Testis (tissue), 5 donors: ENCODE measurements around the gene TNP2. TPM values are rescaled to one million over a fixed set of nuclear protein-coding genes. Genes with fewer than 3 reads are reported as not detected.

Source experiments
- DNase-seq: peaks from one replicate; pipeline ENCODE4 v3.0.0-alpha.2; 2019
- H3K27ac ChIP-seq, 2 donors: fragments of 200-600 bp; sonication (generic); one replicate each; pipeline ENCODE4 v1.5.1; 2019
- H3K27me3 ChIP-seq: fragments of 200-600 bp; sonication (generic); one replicate; pipeline ENCODE4 v1.5.1; 2019
- H3K36me3 ChIP-seq: fragments of 200-600 bp; sonication (generic); one replicate; pipeline ENCODE4 v1.5.1; 2017; ENCODE audit warnings: low read depth; ENCODE audit errors: missing control alignments
- H3K4me1 ChIP-seq: fragments of 200-600 bp; sonication (generic); one replicate; pipeline ENCODE4 v1.5.1; 2019
- H3K4me3 ChIP-seq, 2 donors: fragments of 200-600 bp; sonication (generic); one replicate each; pipeline ENCODE4 v1.5.1; 2017 to 2019
- H3K9me3 ChIP-seq: fragments of 200-600 bp; sonication (generic); one replicate; pipeline ENCODE4 v1.5.1; 2017
- POLR2A ChIP-seq: fragments of 450-650 bp; IDR thresholded peaks from one replicate; pipeline ENCODE4 v1.6.1; 2017; ENCODE audit warnings: antibody characterized with exemption, mild to moderate bottlenecking, moderate library complexity
- WGBS, 2 donors: methylation state at CpG; one replicate each; pipeline ENCODE4 v1.1.5; 2018; 5-methylcytosine and 5-hydroxymethylcytosine counted together
- intact Hi-C: fragments of 100-400 bp; cut with DNase I; formaldehyde crosslinking; loops from one replicate; pipeline ENCODE4 v1.15.1; 2023; ENCODE audit warnings: low total_unique reads
- long read RNA-seq, 2 donors: transcript quantifications; one replicate each; lab custom pipeline, GENCODE V29; 2026
- polyA plus RNA-seq: library from polyadenylated mRNA; stranded (reverse); fragments of 350-450 nt; fragmentation: Illumina TruSeq; extraction: RNeasy Lipid Tissue Mini Kit (QIAGEN cat#74804); gene quantifications from one replicate; pipeline ENCODE4 v1.2.3, GENCODE V29; 2014; ENCODE audit warnings: low read depth, low replicate concordance; ENCODE audit not compliant: insufficient read depth
- total RNA-seq, 2 donors: library from RNA; depleted of rRNA; stranded (reverse); fragments of >200 nt; gene quantifications; one replicate each; pipeline ENCODE4 v1.2.3, GENCODE V29; 2016
- TF ChIP-seq, protein P1 (sequence below), 3 experiments: fragments of 450-650 bp in 2 of 3; fragments of 200-600 bp in 1 of 3; sonication (generic) in 1 of 3; IDR thresholded peaks; one replicate each; pipeline ENCODE4 v1.5.1; 2016 to 2019; ENCODE audit warnings: antibody characterized with exemption in 3 of 3, mild to moderate bottlenecking in 2 of 3, moderate library complexity in 1 of 3

TNP2 gene
- 10 to 100 TPM; 10.2 to 29.8 TPM for total RNA-seq
- 38.4 TPM for polyA plus RNA-seq
- long read RNA-seq, donor 1, result 0 reads
- long read RNA-seq, donor 2, result 0 reads

DNA sequence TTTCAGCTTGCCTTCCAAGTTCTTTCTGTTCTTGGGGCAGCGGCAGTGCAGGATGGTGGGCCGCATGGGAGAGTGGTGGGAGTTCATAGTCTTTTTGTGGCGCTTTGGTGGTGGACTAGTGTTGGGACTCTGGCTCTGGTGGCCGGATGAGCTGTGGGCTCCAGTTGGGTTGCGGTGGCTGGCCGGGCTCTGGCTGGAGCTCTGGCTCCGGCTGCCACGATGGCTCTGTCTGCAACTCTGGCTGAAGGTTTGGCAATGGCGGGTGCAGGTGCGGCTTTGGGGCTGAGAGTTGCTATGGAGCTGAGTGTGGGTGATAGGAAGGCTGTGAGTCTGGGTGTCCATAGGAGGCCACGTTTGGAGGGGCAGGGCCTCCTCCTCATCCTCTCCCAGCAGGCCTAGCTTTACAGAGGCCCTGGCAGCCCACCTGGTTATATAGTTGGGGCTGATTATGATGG is at the start of gene TNP2:
Gene TNP2, minus strand, starts transcription at position 405 of the 455 bp plus-strand sequence. Its CDS starts 63 bp downstream, at position 342.
- TF ChIP-seq POLR2A, result no peak
- TF ChIP-seq, protein P1, sequence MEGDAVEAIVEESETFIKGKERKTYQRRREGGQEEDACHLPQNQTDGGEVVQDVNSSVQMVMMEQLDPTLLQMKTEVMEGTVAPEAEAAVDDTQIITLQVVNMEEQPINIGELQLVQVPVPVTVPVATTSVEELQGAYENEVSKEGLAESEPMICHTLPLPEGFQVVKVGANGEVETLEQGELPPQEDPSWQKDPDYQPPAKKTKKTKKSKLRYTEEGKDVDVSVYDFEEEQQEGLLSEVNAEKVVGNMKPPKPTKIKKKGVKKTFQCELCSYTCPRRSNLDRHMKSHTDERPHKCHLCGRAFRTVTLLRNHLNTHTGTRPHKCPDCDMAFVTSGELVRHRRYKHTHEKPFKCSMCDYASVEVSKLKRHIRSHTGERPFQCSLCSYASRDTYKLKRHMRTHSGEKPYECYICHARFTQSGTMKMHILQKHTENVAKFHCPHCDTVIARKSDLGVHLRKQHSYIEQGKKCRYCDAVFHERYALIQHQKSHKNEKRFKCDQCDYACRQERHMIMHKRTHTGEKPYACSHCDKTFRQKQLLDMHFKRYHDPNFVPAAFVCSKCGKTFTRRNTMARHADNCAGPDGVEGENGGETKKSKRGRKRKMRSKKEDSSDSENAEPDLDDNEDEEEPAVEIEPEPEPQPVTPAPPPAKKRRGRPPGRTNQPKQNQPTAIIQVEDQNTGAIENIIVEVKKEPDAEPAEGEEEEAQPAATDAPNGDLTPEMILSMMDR (IDR thresholded peaks at IDR 0.05), result no peak
- no peak for DNase-seq
- Histone ChIP-seq H3K4me1 (no peaks in the 10 kb centered on the region), H3K27me3 (no peaks in the 10 kb centered on the region), H3K4me3 (no peak within 1 kb of the TSS), H3K9me3 (no peaks in the 10 kb centered on the region), H3K27ac (no peak within 1 kb of the TSS), H3K36me3 (no peaks in the 10 kb centered on the region)
- intact Hi-C loops, result no loop called here
- WGBS, 2 donors, result 89 to 96% methylated on average over 11 of the region's 11 CpGs

DNA sequence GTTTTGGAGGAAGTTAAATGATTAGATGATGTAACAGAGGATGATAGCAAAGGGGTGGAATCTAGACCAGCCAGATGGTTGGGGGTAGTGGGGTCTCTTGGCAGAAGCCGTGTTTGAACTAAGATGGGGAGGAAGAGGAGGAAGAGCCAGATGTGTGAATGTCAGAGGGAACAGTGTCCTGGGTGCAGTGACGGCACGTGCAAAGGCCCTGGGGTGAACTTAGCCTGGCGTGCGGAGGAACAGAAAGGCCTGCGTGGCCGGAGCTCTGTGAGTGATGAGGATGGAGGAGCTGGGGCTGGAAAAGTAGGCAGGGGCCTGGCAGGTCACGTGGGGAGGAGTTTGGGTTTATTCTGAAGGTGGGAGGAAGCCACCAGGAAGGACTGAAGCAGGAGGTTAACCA is 49.7 kb upstream of the TNP2 start:
- Histone ChIP-seq H3K27ac (no peak overlapping the region), H3K36me3 (no peaks in the 10 kb centered on the region), H3K27me3 (no peaks in the 10 kb centered on the region), H3K9me3 (no peaks in the 10 kb centered on the region), H3K4me1 (no peaks in the 10 kb centered on the region), H3K4me3 (no peak overlapping the region)
- DNase-seq, result no peak
- TF ChIP-seq, protein P1 (IDR thresholded peaks at IDR 0.05), result no peak
- TF ChIP-seq POLR2A, result no peak
- intact Hi-C loops, result no loop called here
- WGBS, 2 donors, result 91 to 97% methylated on average over 8 of the region's 8 CpGs

DNA sequence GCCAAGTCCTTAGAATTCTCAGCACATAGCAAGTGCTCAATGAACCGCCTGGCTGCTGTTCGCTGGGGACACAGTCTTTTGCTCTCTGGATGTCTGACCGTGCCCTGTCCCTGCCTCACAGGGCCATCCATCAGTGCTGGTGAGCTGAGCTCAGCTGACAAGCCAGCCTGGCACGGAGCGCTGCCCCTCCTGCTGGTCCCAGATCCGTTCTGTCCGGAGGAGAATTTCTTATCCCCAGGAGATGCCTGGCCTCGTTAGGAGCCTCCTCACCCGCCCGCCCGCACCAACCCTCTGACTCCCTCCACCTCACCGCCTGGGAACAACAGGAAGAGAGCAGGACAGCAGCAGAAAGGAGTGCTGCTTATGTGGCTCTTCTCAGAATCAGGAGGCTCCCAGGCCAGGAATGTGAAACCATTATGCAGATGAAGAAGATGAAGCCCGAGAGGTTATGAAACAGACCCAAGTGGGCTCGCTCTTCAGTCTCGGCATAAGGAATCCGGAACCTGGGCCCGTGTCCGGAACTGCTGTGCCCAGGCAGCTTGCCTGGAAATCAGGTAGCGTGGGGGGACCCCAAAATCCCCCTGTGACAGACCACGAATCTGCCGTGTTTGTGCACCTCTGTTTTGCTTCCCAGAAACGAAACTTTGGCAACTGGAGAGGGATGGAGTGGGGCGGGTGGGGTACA is 47.3 kb upstream of the TNP2 start:
- WGBS, 2 donors, result 65 to 76% methylated on average over 17 to 23 of the region's 23 CpGs
- Histone ChIP-seq H3K9me3 (no peaks in the 10 kb centered on the region), H3K36me3 (no peaks in the 10 kb centered on the region), H3K4me3 (no peak overlapping the region), H3K4me1 (peaks cover 14% of the 10 kb centered on the region), H3K27me3 (no peaks in the 10 kb centered on the region), H3K27ac (peak overlapping the region; percentile 50 to 77)
- DNase-seq, result peak; percentile 41
- intact Hi-C loops, result no loop called here
- TF ChIP-seq, protein P1 (IDR thresholded peaks at IDR 0.05), result no peak
- TF ChIP-seq POLR2A, result no peak

DNA sequence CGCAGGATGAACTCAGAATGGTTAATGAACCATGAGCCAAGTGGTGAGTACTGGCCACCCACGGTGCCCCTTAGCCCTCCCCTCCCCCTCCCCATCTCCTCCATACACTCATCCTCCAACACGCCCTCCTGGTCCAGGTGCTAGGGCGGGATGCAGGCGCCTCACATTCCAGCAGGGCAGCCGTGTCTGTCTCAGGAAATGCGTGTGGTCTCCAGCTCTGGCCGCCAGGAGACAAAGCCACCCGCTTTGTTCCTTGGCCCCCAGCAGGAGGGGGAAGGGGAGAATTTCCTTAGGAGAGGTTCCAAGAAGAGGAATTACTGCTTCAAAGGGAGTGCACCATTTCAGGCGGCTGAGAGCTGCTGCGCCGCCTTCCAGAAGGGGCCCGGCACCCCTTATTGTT is 46.4 kb upstream of the TNP2 start:
- Histone ChIP-seq H3K27me3 (no peaks in the 10 kb centered on the region), H3K4me3 (no peak overlapping the region), H3K9me3 (no peaks in the 10 kb centered on the region), H3K36me3 (no peaks in the 10 kb centered on the region), H3K27ac (peak overlapping the region; percentile 50 to 77), H3K4me1 (peaks cover 20% of the 10 kb centered on the region)
- peak; percentile 61 for DNase-seq
- intact Hi-C loops, result no loop called here
- TF ChIP-seq, protein P1 (IDR thresholded peaks at IDR 0.05), result peak in 1 of 3 experiments; percentile 42
- TF ChIP-seq POLR2A, result no peak
- WGBS, 2 donors, result 51 to 62% methylated on average over 12 to 13 of the region's 13 CpGs
